Omental fat pad (tissue), 4 donors: ENCODE measurements around the gene SCEL. TPM values are rescaled to one million over a fixed set of nuclear protein-coding genes. Genes with fewer than 3 reads are reported as not detected.
"Not testable (repeated sequence)": the region's sequence is repeated elsewhere in the genome, so short reads cannot be mapped to it uniquely, and the experiment has no call there.

Experiments
- ATAC-seq: fragments of 150-250 bp; one replicate; pipeline ENCODE4 v1.9.1; 2016; ENCODE audit warnings: mild to moderate bottlenecking, moderate library complexity; ENCODE audit not compliant: low FRiP score
- DNase-seq: peaks from one replicate; pipeline ENCODE4 v3.0.0-alpha.2; 2019; ENCODE audit warnings: low spot score
- total RNA-seq, 4 donors: library from RNA; depleted of rRNA; stranded (reverse); fragments of >200 nt; gene quantifications; one replicate each; pipeline ENCODE4 v1.1.0, GENCODE V29; 2016
- TF ChIP-seq, protein P1 (sequence below), 3 donors: fragments of 450-650 bp; IDR thresholded peaks; one replicate each; pipeline ENCODE4 v1.5.1; 2016 to 2017; ENCODE audit warnings: antibody characterized with exemption in 3 of 3, mild to moderate bottlenecking in 3 of 3, moderate library complexity in 2 of 3

The SCEL gene
- total RNA-seq, 4 donors from 2014 or later = 0.94 to 6.9 (median 4.1) TPM

DNA sequence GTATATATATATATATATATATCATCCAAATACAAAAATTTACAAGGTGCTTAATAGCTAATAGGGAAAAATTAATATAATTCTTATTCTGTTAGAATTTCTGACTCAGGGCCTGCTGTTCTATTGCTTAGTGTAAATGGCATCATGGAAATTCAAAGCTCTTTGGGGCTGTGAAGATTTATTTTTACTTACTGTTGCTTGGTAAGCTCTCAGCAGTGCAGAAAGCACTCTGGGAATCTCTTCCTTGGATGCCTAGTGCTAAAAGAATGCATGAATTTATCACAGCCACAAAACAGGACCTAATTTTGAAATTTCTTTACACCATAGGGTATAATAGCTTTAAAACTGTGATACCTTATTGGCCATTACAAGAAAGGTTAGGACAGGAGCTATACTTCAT is 92.7 kb downstream of the SCEL start:
- DNase-seq (no peak), ATAC-seq (no peak)
- TF ChIP-seq, protein P1, sequence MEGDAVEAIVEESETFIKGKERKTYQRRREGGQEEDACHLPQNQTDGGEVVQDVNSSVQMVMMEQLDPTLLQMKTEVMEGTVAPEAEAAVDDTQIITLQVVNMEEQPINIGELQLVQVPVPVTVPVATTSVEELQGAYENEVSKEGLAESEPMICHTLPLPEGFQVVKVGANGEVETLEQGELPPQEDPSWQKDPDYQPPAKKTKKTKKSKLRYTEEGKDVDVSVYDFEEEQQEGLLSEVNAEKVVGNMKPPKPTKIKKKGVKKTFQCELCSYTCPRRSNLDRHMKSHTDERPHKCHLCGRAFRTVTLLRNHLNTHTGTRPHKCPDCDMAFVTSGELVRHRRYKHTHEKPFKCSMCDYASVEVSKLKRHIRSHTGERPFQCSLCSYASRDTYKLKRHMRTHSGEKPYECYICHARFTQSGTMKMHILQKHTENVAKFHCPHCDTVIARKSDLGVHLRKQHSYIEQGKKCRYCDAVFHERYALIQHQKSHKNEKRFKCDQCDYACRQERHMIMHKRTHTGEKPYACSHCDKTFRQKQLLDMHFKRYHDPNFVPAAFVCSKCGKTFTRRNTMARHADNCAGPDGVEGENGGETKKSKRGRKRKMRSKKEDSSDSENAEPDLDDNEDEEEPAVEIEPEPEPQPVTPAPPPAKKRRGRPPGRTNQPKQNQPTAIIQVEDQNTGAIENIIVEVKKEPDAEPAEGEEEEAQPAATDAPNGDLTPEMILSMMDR (IDR thresholded peaks at IDR 0.05) = no peak

DNA sequence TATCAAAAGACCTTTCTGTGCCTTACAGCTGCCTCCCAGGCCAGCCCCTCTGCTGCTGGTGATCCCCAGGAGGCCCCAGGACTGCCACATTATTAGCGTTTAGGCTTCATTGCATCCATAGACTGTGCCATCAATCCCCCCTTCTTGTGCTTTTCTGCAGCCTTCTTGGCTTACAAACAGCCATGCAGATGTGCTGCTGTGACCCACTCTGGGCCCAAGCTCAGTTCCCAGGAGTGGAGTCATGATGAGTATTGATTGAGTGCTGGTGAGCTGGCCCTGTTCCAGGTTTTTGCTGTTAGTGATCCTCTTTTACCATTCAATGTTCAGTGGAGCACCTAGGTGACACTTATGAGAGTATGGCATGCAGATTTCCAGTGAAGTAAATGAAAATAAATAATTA is 102.1 kb downstream of the SCEL start:
- ATAC-seq (no peak), DNase-seq (no peak)
- TF ChIP-seq, protein P1 (IDR thresholded peaks at IDR 0.05) = no peak

DNA sequence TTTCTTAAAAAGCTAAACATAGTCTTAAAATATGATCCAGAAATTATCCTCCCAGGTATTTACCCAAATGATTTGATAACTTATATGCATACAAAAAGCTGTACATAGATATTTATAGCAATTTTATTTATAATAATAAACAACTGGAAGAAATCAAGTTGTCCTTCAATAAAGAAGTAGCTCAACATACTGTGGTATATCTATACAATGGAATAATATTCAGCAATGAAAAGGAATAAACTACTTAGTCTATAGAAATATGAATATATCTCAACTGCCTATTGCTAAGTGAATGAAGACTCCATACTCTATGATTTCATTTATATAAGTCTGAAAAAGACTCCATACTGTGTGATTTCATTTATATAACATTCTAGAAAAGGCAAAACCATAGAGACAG is 114.9 kb downstream of the SCEL start:
- DNase-seq = no peak
- TF ChIP-seq, protein P1 (IDR thresholded peaks at IDR 0.05) = no peak
- ATAC-seq = no peak

DNA sequence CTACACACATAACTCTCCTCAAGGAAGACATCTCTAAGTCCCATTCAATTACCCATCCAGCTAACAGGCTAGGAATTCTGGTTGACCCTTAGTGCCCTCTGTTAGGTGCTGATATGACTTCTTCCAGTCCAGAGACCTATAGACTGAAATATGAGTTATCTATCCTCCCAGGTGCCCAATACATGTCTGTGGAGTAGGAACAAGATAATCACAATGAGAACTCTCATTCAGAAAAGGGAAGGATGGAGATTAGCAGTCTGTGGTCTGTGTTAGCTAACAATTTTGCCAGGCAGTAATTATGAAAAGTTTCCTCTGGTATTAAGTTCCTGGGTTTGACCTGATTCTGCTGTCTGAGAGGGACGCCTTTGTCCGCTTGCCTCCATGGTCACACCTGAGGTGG is 117.8 kb downstream of the SCEL start:
- DNase-seq = no peak
- TF ChIP-seq, protein P1 (IDR thresholded peaks at IDR 0.05) = no peak
- no peak for ATAC-seq

DNA sequence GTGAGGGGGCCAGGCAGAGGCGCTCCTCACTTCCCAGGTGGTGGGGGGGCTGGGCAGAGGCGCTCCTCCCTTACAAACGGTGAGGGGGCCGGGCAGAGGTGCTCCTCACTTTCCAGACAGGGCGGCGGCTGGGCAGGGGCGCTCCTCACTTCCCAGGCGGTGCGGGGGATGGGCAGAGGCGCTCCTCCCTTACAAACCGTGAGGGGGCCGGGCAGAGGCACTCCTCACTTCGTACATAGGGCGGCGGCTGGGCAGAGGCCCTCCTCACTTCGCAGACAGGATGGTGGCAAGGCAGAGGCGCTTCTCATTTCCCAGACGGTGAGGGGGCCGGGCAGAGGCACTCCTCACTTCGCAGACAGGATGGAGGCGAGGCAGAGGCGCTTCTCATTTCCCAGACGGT is 124.5 kb downstream of the SCEL start:
- not testable (repeated sequence) for DNase-seq, ATAC-seq

DNA sequence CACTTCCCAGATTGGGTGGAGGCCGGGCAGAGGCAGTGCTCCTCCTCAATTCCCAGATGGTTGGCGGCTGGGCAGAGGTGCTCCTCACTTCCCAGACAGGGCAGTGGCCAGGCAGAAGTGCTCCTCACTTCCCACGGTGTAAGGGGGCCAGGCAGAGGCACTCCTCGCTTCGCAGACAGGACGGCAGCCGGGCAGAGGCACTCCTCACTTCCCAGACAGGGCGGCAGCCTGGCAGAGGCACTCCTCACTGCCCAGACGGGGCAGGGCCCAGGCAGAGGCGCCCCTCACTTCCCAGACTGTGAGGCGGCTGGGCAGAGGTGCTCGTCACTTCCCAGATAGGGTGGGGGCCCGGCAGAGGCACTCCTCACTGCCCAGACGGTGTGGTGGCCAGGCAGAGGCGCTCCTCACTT is 125.3 kb downstream of the SCEL start:
- TF ChIP-seq, protein P1 (IDR thresholded peaks at IDR 0.05) = no peak
- DNase-seq (no peak), ATAC-seq (no peak)

DNA sequence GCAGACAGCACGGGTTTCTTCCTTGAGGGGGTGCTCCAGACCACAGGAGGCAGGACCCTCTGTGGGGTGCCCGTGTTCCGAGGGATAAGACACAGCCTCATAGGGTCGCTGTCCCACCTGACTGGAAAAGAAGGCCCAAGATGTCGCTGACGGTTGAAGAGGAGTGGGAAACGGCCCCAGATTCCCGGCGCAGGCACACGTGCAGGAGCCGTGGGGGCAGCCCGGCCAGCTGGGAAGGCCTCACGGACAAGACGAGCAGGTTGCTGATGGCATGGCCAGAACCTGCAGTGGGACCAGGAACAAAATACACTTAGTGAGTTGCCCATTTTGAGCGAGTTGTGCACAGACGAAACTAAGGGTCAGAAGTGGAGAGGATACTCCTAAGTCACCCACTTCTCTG is 126.8 kb downstream of the SCEL start:
- DNase-seq, ATAC-seq: not testable (repeated sequence)

DNA sequence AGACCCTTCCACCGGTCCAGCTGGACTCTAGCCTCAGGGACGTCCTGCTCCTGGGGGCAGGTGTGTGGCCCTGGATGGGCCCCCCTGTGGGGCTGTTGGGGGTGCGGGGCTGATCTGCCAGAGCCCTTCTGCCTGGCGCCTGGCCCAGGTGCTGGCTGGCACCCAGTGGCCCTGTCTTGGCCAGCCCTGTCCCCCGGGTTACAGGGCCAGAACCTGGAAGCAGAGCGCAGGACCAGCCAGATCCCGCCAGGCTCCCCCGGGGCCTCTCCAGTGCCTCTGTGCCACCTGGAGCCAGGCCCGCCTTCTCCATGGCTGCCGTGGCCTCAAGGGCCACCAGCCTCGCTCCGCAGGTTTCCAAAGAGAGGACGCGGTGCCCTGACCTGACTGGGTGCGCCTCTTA is 127.3 kb downstream of the SCEL start:
- not testable (repeated sequence) for ATAC-seq, DNase-seq

DNA sequence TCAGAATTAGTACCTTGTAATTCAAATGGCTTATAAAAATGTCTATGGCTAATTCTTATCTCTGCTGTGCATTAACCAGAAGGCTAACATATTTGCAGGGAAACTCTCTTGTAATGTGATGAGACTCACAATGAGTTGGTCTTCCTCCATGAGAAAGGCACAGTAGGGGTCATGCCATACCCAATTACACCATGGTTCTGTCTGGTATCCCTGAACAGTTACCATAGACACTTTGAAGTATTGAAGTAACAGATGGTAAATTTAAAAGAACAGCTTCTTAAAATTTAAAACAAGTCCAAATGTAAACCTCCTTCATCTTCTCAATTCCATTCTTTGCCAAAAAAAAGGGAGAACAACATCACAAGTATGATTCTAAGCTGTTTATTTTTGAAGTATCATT is 139.3 kb downstream of the SCEL start:
- TF ChIP-seq, protein P1 (IDR thresholded peaks at IDR 0.05) = no peak
- ATAC-seq (no peak), DNase-seq (no peak)
